Peyer's patch (tissue), 4 donors: ENCODE results near the gene CTSH. TPM values are rescaled to one million over a fixed set of nuclear protein-coding genes. Genes with fewer than 3 reads are reported as not detected.
"Not testable (repeated sequence)": the region's sequence is repeated elsewhere in the genome, so short reads cannot be mapped to it uniquely, and the experiment has no call there.

Experiments
- DNase-seq, 3 donors: peaks; one replicate each; pipeline ENCODE4 v3.0.0-alpha.2; 2017 to 2019
- H3K27ac ChIP-seq, 4 donors: fragments of 200-600 bp; sonication (generic); one replicate each; pipeline ENCODE4 v1.5.1; 2016 to 2019
- H3K27me3 ChIP-seq, 2 donors: fragments of 200-600 bp; sonication (generic); one replicate each; pipeline ENCODE4 v1.5.1; 2019
- H3K36me3 ChIP-seq, 3 donors: fragments of 200-600 bp; sonication (generic); one replicate each; pipeline ENCODE4 v1.5.1; 2016 to 2019
- H3K4me1 ChIP-seq, 4 donors: fragments of 200-600 bp; sonication (generic); one replicate each; pipeline ENCODE4 v1.5.1; 2016 to 2019
- H3K4me3 ChIP-seq, 4 donors: fragments of 200-600 bp; sonication (generic); 1 replicate in 3 of 4; 2 replicates in 1 of 4; pipeline ENCODE4 v1.5.1; 2016 to 2019; ENCODE audit warnings: mild to moderate bottlenecking in 1 of 4
- H3K9me3 ChIP-seq, 4 donors: fragments of 200-600 bp; sonication (generic); one replicate each; pipeline ENCODE4 v1.5.1; 2016 to 2019; ENCODE audit warnings: mild to moderate bottlenecking in 1 of 4
- CTCF ChIP-seq, 6 experiments: fragments of 450-650 bp in 4 of 6; fragments of 200-600 bp in 2 of 6; sonication (generic) in 1 of 6; IDR thresholded peaks; one replicate each; pipeline ENCODE4 v1.5.1; 2017 to 2019; ENCODE audit warnings: antibody characterized with exemption in 6 of 6, mild to moderate bottlenecking in 3 of 6, moderate library complexity in 1 of 6
- POLR2A ChIP-seq, 2 donors: fragments of 450-650 bp; IDR thresholded peaks; one replicate each; pipeline ENCODE4 v1.5.1; 2017; ENCODE audit warnings: antibody characterized with exemption in 2 of 2, mild to moderate bottlenecking in 2 of 2, moderate library complexity in 2 of 2
- total RNA-seq, 4 donors: library from RNA; depleted of rRNA; stranded (reverse); fragments of >200 nt; gene quantifications; one replicate each; pipeline ENCODE4 v1.1.0, GENCODE V29; 2016

Gene CTSH
- total RNA-seq, 4 donors from 2014 or later: 99.9 to 198 (median 161) TPM

- DNase-seq: no peak
- H3K27me3 ChIP-seq: no peaks in the 10 kb centered on the region
- H3K4me1 ChIP-seq: no peaks in the 10 kb centered on the region
- H3K9me3 ChIP-seq: no peaks in the 10 kb centered on the region
- H3K36me3 ChIP-seq: peaks cover 0 to 57% (median 0%) of the 10 kb centered on the region in 3 donors
- no peak overlapping the region for H3K27ac ChIP-seq
- H3K4me3 ChIP-seq: no peak overlapping the region
- TF ChIP-seq POLR2A (IDR thresholded peaks at IDR 0.05) (no peak), CTCF (IDR thresholded peaks at IDR 0.05) (no peak)
Observed at GRCh38 chr15:78909160-78909695, 35.6 kb downstream of the CTSH start.

GRCh38 chr15:78907577-78907976 is 37.3 kb downstream of the CTSH start:
- Histone ChIP-seq H3K4me3 (no peak overlapping the region), H3K9me3 (no peaks in the 10 kb centered on the region), H3K27me3 (no peaks in the 10 kb centered on the region), H3K4me1 (no peaks in the 10 kb centered on the region), H3K36me3 (peaks cover 0 to 69% (median 0%) of the 10 kb centered on the region in 3 donors), H3K27ac (no peak overlapping the region)
- DNase-seq: no peak
- TF ChIP-seq CTCF (IDR thresholded peaks at IDR 0.05) (no peak), POLR2A (IDR thresholded peaks at IDR 0.05) (no peak)

- Histone ChIP-seq H3K27me3 (no peaks in the 10 kb centered on the region), H3K9me3 (no peaks in the 10 kb centered on the region), H3K27ac (no peak overlapping the region), H3K4me3 (no peak overlapping the region), H3K4me1 (no peaks in the 10 kb centered on the region), H3K36me3 (peaks cover 0 to 74% (median 5%) of the 10 kb centered on the region in 3 donors)
- DNase-seq: no peak
- TF ChIP-seq CTCF (IDR thresholded peaks at IDR 0.05) (no peak), POLR2A (IDR thresholded peaks at IDR 0.05) (no peak)
Observed at GRCh38 chr15:78906316-78906620, 38.6 kb downstream of the CTSH start.

GRCh38 chr15:78904599-78905358 is 40.1 kb downstream of the CTSH start:
- Histone ChIP-seq H3K4me1 (no peaks in the 10 kb centered on the region), H3K27ac (no peak overlapping the region), H3K27me3 (no peaks in the 10 kb centered on the region), H3K36me3 (peaks cover 0 to 89% (median 5%) of the 10 kb centered on the region in 3 donors), H3K9me3 (no peaks in the 10 kb centered on the region), H3K4me3 (no peak overlapping the region)
- DNase-seq: no peak
- TF ChIP-seq CTCF (IDR thresholded peaks at IDR 0.05) (no peak), POLR2A (IDR thresholded peaks at IDR 0.05) (no peak)

- not testable (repeated sequence) for H3K4me3 ChIP-seq, H3K4me1 ChIP-seq, H3K27ac ChIP-seq, DNase-seq, H3K27me3 ChIP-seq, H3K9me3 ChIP-seq
- peaks cover 0 to 97% (median 5%) of the 10 kb centered on the region in 3 donors for H3K36me3 ChIP-seq
Observed at GRCh38 chr15:78902281-78903032, 42.4 kb downstream of the CTSH start.

GRCh38 chr15:78900819-78901533 is 43.9 kb downstream of the CTSH start:
- H3K9me3 ChIP-seq, H3K27ac ChIP-seq, H3K4me1 ChIP-seq, H3K4me3 ChIP-seq, H3K27me3 ChIP-seq, DNase-seq: not testable (repeated sequence)
- peaks cover 0 to 99% (median 5%) of the 10 kb centered on the region in 3 donors for H3K36me3 ChIP-seq
